ENCODE results near the gene CCDC180. TPM values are rescaled to one million over a fixed set of nuclear protein-coding genes. Genes with fewer than 3 reads are reported as not detected.

The CCDC180 gene
- polyA plus RNA-seq, 1 of the 3 experiments (the other 2 are of a cell fraction), result 1.0 TPM

- 81% methylated on average over 2 of the region's 2 CpGs for WGBS (ENCODE audit: low lambda C conversion rate)
- H3K4me3 ChIP-seq (ENCODE audit: low read depth in 2 of 2, low read length in 1 of 2), result no peak overlapping the region
- no peaks in the 10 kb centered on the region for H3K9me2 ChIP-seq
- H2AFZ ChIP-seq (ENCODE audit: low read depth), result no peak overlapping the region
- ChIA-PET POLR2A (no interaction called here), CTCF (interaction anchor here (1.0 kb wide), 1 partner anchor 13 kb away, joined by 3 read pairs; no protein-coding TSS in a partner anchor)
- no peaks in the 10 kb centered on the region for H3K9me3 ChIP-seq
- no peak for DNase-seq
- no peak overlapping the region for H3K9ac ChIP-seq
- no peaks in the 10 kb centered on the region for H3K79me2 ChIP-seq (ENCODE audit: insufficient read depth)
- no peaks in the 10 kb centered on the region for H3K27me3 ChIP-seq (ENCODE audit: insufficient read depth)
- no peak overlapping the region for H3K4me2 ChIP-seq
- H3K4me1 ChIP-seq (ENCODE audit: control insufficient read depth in 1 of 2, insufficient read depth in 2 of 2, low read depth in 1 of 2, low read length in 1 of 2), result no peaks in the 10 kb centered on the region; a peak in 1 of 4 replicates
- no peaks in the 10 kb centered on the region for H4K20me1 ChIP-seq (ENCODE audit: insufficient read depth)
- H3K36me3 ChIP-seq (replicated peaks in 1 of 2; ENCODE audit: control insufficient read depth in 1 of 2, insufficient read depth in 2 of 2, low read length in 1 of 2), result no peaks in the 10 kb centered on the region
- TF ChIP-seq RFX5 (IDR thresholded peaks at IDR 0.05; ENCODE audit: low read length) (no peak), NFIC (IDR thresholded peaks at IDR 0.05; ENCODE audit: borderline replicate concordance) (no peak), TCF12 (IDR thresholded peaks at IDR 0.05) (no peak), SMC3 (IDR thresholded peaks at IDR 0.05; ENCODE audit: low read depth, low read length) (no peak), JUND (IDR thresholded peaks at IDR 0.05) (no peak), PBX3 (IDR thresholded peaks at IDR 0.05) (no peak), RCOR1 (IDR thresholded peaks at IDR 0.05; ENCODE audit: low read length) (no peak), EP300 (IDR thresholded peaks at IDR 0.05; ENCODE audit: borderline replicate concordance in 1 of 2, low read depth in 1 of 2, low read length in 1 of 2) (no peak), FOXM1 (IDR thresholded peaks at IDR 0.05; ENCODE audit: low read depth) (no peak), RXRA (IDR thresholded peaks at IDR 0.05; ENCODE audit: borderline replicate concordance, low read depth) (no peak)
- TF ChIP-seq, protein P1, sequence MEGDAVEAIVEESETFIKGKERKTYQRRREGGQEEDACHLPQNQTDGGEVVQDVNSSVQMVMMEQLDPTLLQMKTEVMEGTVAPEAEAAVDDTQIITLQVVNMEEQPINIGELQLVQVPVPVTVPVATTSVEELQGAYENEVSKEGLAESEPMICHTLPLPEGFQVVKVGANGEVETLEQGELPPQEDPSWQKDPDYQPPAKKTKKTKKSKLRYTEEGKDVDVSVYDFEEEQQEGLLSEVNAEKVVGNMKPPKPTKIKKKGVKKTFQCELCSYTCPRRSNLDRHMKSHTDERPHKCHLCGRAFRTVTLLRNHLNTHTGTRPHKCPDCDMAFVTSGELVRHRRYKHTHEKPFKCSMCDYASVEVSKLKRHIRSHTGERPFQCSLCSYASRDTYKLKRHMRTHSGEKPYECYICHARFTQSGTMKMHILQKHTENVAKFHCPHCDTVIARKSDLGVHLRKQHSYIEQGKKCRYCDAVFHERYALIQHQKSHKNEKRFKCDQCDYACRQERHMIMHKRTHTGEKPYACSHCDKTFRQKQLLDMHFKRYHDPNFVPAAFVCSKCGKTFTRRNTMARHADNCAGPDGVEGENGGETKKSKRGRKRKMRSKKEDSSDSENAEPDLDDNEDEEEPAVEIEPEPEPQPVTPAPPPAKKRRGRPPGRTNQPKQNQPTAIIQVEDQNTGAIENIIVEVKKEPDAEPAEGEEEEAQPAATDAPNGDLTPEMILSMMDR (IDR thresholded peaks at IDR 0.05), result no peak
- TF ChIP-seq, protein P2, sequence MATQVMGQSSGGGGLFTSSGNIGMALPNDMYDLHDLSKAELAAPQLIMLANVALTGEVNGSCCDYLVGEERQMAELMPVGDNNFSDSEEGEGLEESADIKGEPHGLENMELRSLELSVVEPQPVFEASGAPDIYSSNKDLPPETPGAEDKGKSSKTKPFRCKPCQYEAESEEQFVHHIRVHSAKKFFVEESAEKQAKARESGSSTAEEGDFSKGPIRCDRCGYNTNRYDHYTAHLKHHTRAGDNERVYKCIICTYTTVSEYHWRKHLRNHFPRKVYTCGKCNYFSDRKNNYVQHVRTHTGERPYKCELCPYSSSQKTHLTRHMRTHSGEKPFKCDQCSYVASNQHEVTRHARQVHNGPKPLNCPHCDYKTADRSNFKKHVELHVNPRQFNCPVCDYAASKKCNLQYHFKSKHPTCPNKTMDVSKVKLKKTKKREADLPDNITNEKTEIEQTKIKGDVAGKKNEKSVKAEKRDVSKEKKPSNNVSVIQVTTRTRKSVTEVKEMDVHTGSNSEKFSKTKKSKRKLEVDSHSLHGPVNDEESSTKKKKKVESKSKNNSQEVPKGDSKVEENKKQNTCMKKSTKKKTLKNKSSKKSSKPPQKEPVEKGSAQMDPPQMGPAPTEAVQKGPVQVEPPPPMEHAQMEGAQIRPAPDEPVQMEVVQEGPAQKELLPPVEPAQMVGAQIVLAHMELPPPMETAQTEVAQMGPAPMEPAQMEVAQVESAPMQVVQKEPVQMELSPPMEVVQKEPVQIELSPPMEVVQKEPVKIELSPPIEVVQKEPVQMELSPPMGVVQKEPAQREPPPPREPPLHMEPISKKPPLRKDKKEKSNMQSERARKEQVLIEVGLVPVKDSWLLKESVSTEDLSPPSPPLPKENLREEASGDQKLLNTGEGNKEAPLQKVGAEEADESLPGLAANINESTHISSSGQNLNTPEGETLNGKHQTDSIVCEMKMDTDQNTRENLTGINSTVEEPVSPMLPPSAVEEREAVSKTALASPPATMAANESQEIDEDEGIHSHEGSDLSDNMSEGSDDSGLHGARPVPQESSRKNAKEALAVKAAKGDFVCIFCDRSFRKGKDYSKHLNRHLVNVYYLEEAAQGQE (IDR thresholded peaks at IDR 0.05; ENCODE audit: low read depth, low read length), result no peak
- no peak overlapping the region for H3K27ac ChIP-seq (ENCODE audit: low read depth in 2 of 2, low read length in 1 of 2)
- no peaks in the 10 kb centered on the region for H3F3A ChIP-seq (replicated peaks; ENCODE audit: insufficient read depth)
Measured at GRCh38 chr9:97319395-97319794, 11.9 kb downstream of the CCDC180 start.

All from SK-N-SH (cell line).